Stimulated activated CD8-positive, alpha-beta memory T cell treated with anti-CD3 and anti-CD28 coated beads, Interleukin-7, amount 100 ng/mL, for 24 hours (primary cell): ENCODE results near the gene ST3GAL3.
"Not testable (repeated sequence)": the region's sequence is repeated elsewhere in the genome, so short reads cannot be mapped to it uniquely, and the experiment has no call there.

ENCODE experiments used
- DNase-seq: peaks from one replicate; pipeline ENCODE4 v3.0.0-alpha.2; 2020; ENCODE audit warnings: low read depth

Gene ST3GAL3

GRCh38 chr1:43757343-43758053 is 50.2 kb downstream of the ST3GAL3 start:
- DNase-seq: no peak

GRCh38 chr1:43760745-43761317 is 53.5 kb downstream of the ST3GAL3 start:
- DNase-seq: no peak

GRCh38 chr1:43763497-43763973 is 56.2 kb downstream of the ST3GAL3 start:
- DNase-seq: no peak

GRCh38 chr1:43764581-43764980 is 57.2 kb downstream of the ST3GAL3 start:
- DNase-seq: no peak

- no peak for DNase-seq
Measured at GRCh38 chr1:43766086-43766784, 58.9 kb downstream of the ST3GAL3 start.

- no peak for DNase-seq
Measured at GRCh38 chr1:43766818-43767525, 59.6 kb downstream of the ST3GAL3 start.

- no peak for DNase-seq
Measured at GRCh38 chr1:43768168-43768567, 60.8 kb downstream of the ST3GAL3 start.

- no peak for DNase-seq
Measured at GRCh38 chr1:43769350-43769908, 62.1 kb downstream of the ST3GAL3 start.

- no peak for DNase-seq
Measured at GRCh38 chr1:43770111-43770510, 62.8 kb downstream of the ST3GAL3 start.

- DNase-seq: no peak
Measured at GRCh38 chr1:43772978-43773377, 65.6 kb downstream of the ST3GAL3 start.

GRCh38 chr1:43773821-43774220 is 66.5 kb downstream of the ST3GAL3 start:
- DNase-seq: no peak

GRCh38 chr1:43774359-43774758 is 67.0 kb downstream of the ST3GAL3 start:
- DNase-seq: no peak

GRCh38 chr1:43776043-43776761 is 68.9 kb downstream of the ST3GAL3 start:
- no peak for DNase-seq

GRCh38 chr1:43777916-43778315 is 70.6 kb downstream of the ST3GAL3 start:
- DNase-seq: not testable (repeated sequence)

- no peak for DNase-seq
Measured at GRCh38 chr1:43779266-43779665, 71.9 kb downstream of the ST3GAL3 start.

- no peak for DNase-seq
Measured at GRCh38 chr1:43779805-43780403, 72.6 kb downstream of the ST3GAL3 start.

GRCh38 chr1:43781574-43781973 is 74.2 kb downstream of the ST3GAL3 start:
- DNase-seq: no peak

- DNase-seq: no peak
Measured at GRCh38 chr1:43783096-43783670, 75.8 kb downstream of the ST3GAL3 start.

GRCh38 chr1:43783671-43784205 is 76.4 kb downstream of the ST3GAL3 start:
- no peak for DNase-seq

GRCh38 chr1:43786201-43786958 is 79.0 kb downstream of the ST3GAL3 start:
- DNase-seq: no peak
